H9 (cell line): ENCODE results near the gene TTC29. TPM values are rescaled to one million over a fixed set of nuclear protein-coding genes. Genes with fewer than 3 reads are reported as not detected.

Experiments
- DNase-seq: peaks from one replicate; pipeline ENCODE4 v3.0.0-alpha.2; 2017
- H2AFZ ChIP-seq: one replicate; pipeline ENCODE4 v1.6.1; 2013; ENCODE audit warnings: mild to moderate bottlenecking, low read length, control low read depth, moderate library complexity
- H2AK5ac ChIP-seq: 2 replicates; pipeline ENCODE4 v1.6.1; 2013; ENCODE audit warnings: low read length, control low read depth, mixed read lengths; ENCODE audit not compliant: insufficient read length
- H2BK120ac ChIP-seq: one replicate; pipeline ENCODE4 v1.6.1; 2013; ENCODE audit warnings: low read depth, mild to moderate bottlenecking, low read length, control low read depth, inconsistent platforms; ENCODE audit not compliant: poor library complexity, severe bottlenecking
- H2BK12ac ChIP-seq: 2 replicates; pipeline ENCODE4 v1.6.1; 2013; ENCODE audit warnings: low read length, control low read depth, mixed read lengths, low read depth; ENCODE audit not compliant: insufficient read length
- H2BK15ac ChIP-seq: 2 replicates; pipeline ENCODE4 v1.6.1; 2013; ENCODE audit warnings: low read depth, low read length, control low read depth
- H2BK20ac ChIP-seq: one replicate; pipeline ENCODE4 v1.6.1; 2013; ENCODE audit warnings: low read depth, mild to moderate bottlenecking, low read length, control low read depth, inconsistent platforms; ENCODE audit not compliant: poor library complexity, severe bottlenecking
- H2BK5ac ChIP-seq: 2 replicates; pipeline ENCODE4 v1.6.1; 2013; ENCODE audit warnings: low read length, control low read depth, mixed read lengths; ENCODE audit not compliant: insufficient read length
- H3K14ac ChIP-seq: 2 replicates; pipeline ENCODE4 v1.6.1; 2013; ENCODE audit warnings: low read length, control low read depth; ENCODE audit not compliant: insufficient read depth
- H3K18ac ChIP-seq: 2 replicates; pipeline ENCODE4 v1.6.1; 2013; ENCODE audit warnings: low read depth, mild to moderate bottlenecking, mixed read lengths, low read length, control low read depth; ENCODE audit not compliant: insufficient read length
- H3K23ac ChIP-seq: 2 replicates; pipeline ENCODE4 v1.6.1; 2013; ENCODE audit warnings: low read length, control low read depth, mixed read lengths, low read depth; ENCODE audit not compliant: insufficient read length
- H3K23me2 ChIP-seq: 2 replicates; pipeline ENCODE4 v1.6.1; 2013; ENCODE audit warnings: low read depth, mild to moderate bottlenecking, mixed read lengths, low read length, control low read depth; ENCODE audit not compliant: insufficient read length, poor library complexity, severe bottlenecking
- H3K27ac ChIP-seq: 2 replicates; pipeline ENCODE4 v1.5.1; 2013; ENCODE audit warnings: low read length, control low read depth, mixed read lengths, low read depth; ENCODE audit not compliant: insufficient read length
- H3K27me3 ChIP-seq: 2 replicates; pipeline ENCODE4 v1.6.1; 2013; ENCODE audit warnings: low read length, control low read depth, inconsistent platforms; ENCODE audit not compliant: insufficient read depth
- H3K4ac ChIP-seq: 2 replicates; pipeline ENCODE4 v1.6.1; 2013; ENCODE audit warnings: low read depth, mild to moderate bottlenecking, control low read depth, inconsistent platforms, low read length, moderate library complexity
- H3K4me1 ChIP-seq: 2 replicates; pipeline ENCODE4 v1.6.1; 2013; ENCODE audit warnings: low read length, control low read depth, inconsistent platforms; ENCODE audit not compliant: insufficient read depth
- H3K4me2 ChIP-seq: 2 replicates; pipeline ENCODE4 v1.6.1; 2013; ENCODE audit warnings: low read length, control low read depth, mixed read lengths; ENCODE audit not compliant: insufficient read length, insufficient read depth
- H3K56ac ChIP-seq: 2 replicates; pipeline ENCODE4 v1.6.1; 2013; ENCODE audit warnings: low read depth, mild to moderate bottlenecking, mixed read lengths, low read length, control low read depth; ENCODE audit not compliant: insufficient read length
- H3K79me1 ChIP-seq: 2 replicates; pipeline ENCODE4 v1.6.1; 2013; ENCODE audit warnings: low read depth, mild to moderate bottlenecking, moderate library complexity, low read length, control low read depth, inconsistent platforms; ENCODE audit not compliant: insufficient read depth, poor library complexity, severe bottlenecking
- H3K79me2 ChIP-seq: 2 replicates; pipeline ENCODE4 v1.6.1; 2013; ENCODE audit warnings: low read length, control low read depth, inconsistent platforms; ENCODE audit not compliant: insufficient read depth
- H3K9ac ChIP-seq: 2 replicates; pipeline ENCODE4 v1.6.1; 2013; ENCODE audit warnings: low read length, control low read depth, mixed read lengths; ENCODE audit not compliant: insufficient read length; ENCODE audit errors: extremely low read depth
- H3K9me3 ChIP-seq: one replicate; pipeline ENCODE4 v1.6.1; 2013; ENCODE audit warnings: low read depth, low read length, inconsistent platforms; ENCODE audit not compliant: control insufficient read depth
- H3T11ph ChIP-seq: one replicate; pipeline ENCODE4 v1.6.1; 2013; ENCODE audit warnings: mild to moderate bottlenecking, low read length, control low read depth, inconsistent platforms
- H4K20me1 ChIP-seq: one replicate; pipeline ENCODE4 v1.6.1; 2013; ENCODE audit not compliant: control insufficient read depth, insufficient read length, insufficient read depth
- H4K5ac ChIP-seq: 2 replicates; pipeline ENCODE4 v1.6.1; 2013; ENCODE audit warnings: low read depth, mild to moderate bottlenecking, mixed read lengths, low read length, control low read depth; ENCODE audit not compliant: insufficient read length
- H4K8ac ChIP-seq: replicated peaks from 2 replicates; pipeline ENCODE4 v1.6.1; 2013; ENCODE audit warnings: low read length, control low read depth, mixed read lengths, low read depth; ENCODE audit not compliant: insufficient read length
- H4K91ac ChIP-seq: 2 replicates; pipeline ENCODE4 v1.6.1; 2013; ENCODE audit warnings: low read depth, mild to moderate bottlenecking, moderate library complexity, mixed read lengths, low read length, control low read depth; ENCODE audit not compliant: insufficient read length
- H3K27ac Mint-ChIP-seq, 3 experiments: 2 replicates in 2 of 3; 3 replicates in 1 of 3; pipeline ENCODE4 v1.8.0; 2020 to 2021; ENCODE audit warnings: mixed read lengths in 3 of 3, mild to moderate bottlenecking in 1 of 3, moderate library complexity in 1 of 3
- H3K27me3 Mint-ChIP-seq: 2 replicates; pipeline ENCODE4 v1.8.0; 2021; ENCODE audit warnings: low read depth, mild to moderate bottlenecking, moderate library complexity, mixed read lengths
- H3K36me3 Mint-ChIP-seq, 3 experiments: 2 replicates in 2 of 3; 3 replicates in 1 of 3; pipeline ENCODE4 v1.8.0; 2020 to 2021; ENCODE audit warnings: low read depth in 3 of 3, mixed read lengths in 3 of 3; ENCODE audit not compliant: insufficient read depth in 1 of 3
- H3K4me1 Mint-ChIP-seq, 2 experiments: 2 replicates each; pipeline ENCODE4 v1.8.0; 2020; ENCODE audit warnings: mixed read lengths in 2 of 2
- H3K4me3 Mint-ChIP-seq, 2 experiments: 2 replicates in 1 of 2; 3 replicates in 1 of 2; pipeline ENCODE4 v1.8.0; 2020 to 2021; ENCODE audit warnings: mild to moderate bottlenecking in 2 of 2, mixed read lengths in 2 of 2, moderate library complexity in 1 of 2
- H3K9me3 Mint-ChIP-seq, 2 experiments: 2 replicates in 1 of 2; 3 replicates in 1 of 2; pipeline ENCODE4 v1.8.0; 2020; ENCODE audit warnings: mild to moderate bottlenecking in 2 of 2, mixed read lengths in 2 of 2, moderate library complexity in 1 of 2
- WGBS: extraction: QIAGEN DNeasy Blood & Tissue Kit; methylation state at CpG from one replicate; pipeline ENCODE4 v1.1.7; 2013; ENCODE audit warnings: missing lambda C conversion rate, low lambda C conversion rate, mixed read lengths; ENCODE audit not compliant: insufficient read length; ENCODE audit errors: extremely low coverage; 5-methylcytosine and 5-hydroxymethylcytosine counted together
- total RNA-seq: library from RNA; stranded (reverse); gene quantifications from 2 replicates; pipeline ENCODE4 v1.2.1, GENCODE V29; 2021
- TF ChIP-seq, protein P1 (sequence below): fragments of 200-600 bp; sonication (generic); conservative IDR thresholded peaks from 3 replicates; pipeline ENCODE4 v1.8.0; 2021; ENCODE audit warnings: antibody characterized with exemption, mild to moderate bottlenecking

TTC29 gene
- total RNA-seq, 1 experiment from 2014 or later = not detected

DNA sequence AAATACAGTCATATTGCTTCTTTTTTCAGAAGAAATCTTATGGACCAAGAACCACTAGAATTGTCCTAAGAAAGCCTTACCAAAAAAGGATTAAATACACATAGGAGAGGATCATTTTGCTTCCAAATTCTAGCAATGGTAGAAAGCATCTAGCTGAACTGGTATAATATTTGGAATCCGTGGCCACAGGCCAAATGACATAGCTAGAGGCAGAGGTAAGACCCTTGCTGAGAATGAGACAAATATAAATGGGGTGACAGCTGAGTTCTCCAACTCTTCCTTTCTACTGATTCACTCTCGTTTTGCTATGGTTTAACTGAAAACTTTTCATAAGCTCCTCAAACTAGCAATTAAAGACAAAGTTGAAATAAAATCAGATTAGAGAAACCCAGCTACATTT, 150.0 kb downstream of the TTC29 start:
- Histone ChIP-seq H4K91ac (no peak overlapping the region), H4K8ac (no peak overlapping the region), H2BK5ac (no peak overlapping the region), H3K9me3 (no peaks in the 10 kb centered on the region), H3K4me2 (no peak overlapping the region), H4K5ac (no peak overlapping the region), H3K4ac (no peak overlapping the region), H4K20me1 (no peaks in the 10 kb centered on the region), H3K18ac (no peak overlapping the region), H2BK15ac (no peak overlapping the region), H3K23ac (no peak overlapping the region), H3K27me3 (no peaks in the 10 kb centered on the region), H3K9ac (no peak overlapping the region), H3K4me1 (no peaks in the 10 kb centered on the region), H2AK5ac (no peak overlapping the region), H3K23me2 (no peaks in the 10 kb centered on the region), H2BK20ac (no peak overlapping the region), H3K14ac (no peak overlapping the region), H3K56ac (no peak overlapping the region), H3T11ph (no peak overlapping the region), H3K27ac (no peak overlapping the region), H2BK12ac (no peak overlapping the region), H2BK120ac (no peak overlapping the region), H3K79me1 (no peaks in the 10 kb centered on the region), H3K79me2 (no peaks in the 10 kb centered on the region), H2AFZ (no peak overlapping the region)
- TF ChIP-seq, protein P1, sequence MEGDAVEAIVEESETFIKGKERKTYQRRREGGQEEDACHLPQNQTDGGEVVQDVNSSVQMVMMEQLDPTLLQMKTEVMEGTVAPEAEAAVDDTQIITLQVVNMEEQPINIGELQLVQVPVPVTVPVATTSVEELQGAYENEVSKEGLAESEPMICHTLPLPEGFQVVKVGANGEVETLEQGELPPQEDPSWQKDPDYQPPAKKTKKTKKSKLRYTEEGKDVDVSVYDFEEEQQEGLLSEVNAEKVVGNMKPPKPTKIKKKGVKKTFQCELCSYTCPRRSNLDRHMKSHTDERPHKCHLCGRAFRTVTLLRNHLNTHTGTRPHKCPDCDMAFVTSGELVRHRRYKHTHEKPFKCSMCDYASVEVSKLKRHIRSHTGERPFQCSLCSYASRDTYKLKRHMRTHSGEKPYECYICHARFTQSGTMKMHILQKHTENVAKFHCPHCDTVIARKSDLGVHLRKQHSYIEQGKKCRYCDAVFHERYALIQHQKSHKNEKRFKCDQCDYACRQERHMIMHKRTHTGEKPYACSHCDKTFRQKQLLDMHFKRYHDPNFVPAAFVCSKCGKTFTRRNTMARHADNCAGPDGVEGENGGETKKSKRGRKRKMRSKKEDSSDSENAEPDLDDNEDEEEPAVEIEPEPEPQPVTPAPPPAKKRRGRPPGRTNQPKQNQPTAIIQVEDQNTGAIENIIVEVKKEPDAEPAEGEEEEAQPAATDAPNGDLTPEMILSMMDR = no peak
- no peak overlapping the region for H3K4me3 Mint-ChIP-seq
- WGBS = no CpG with 5 or more reads among the region's 2 CpGs
- H3K4me1 Mint-ChIP-seq = no peaks in the 10 kb centered on the region
- peaks cover 1% of the 10 kb centered on the region; the same call in 1 of the 2 replicates for H3K27me3 Mint-ChIP-seq
- H3K27ac Mint-ChIP-seq = no peak overlapping the region
- no peaks in the 10 kb centered on the region for H3K9me3 Mint-ChIP-seq
- H3K36me3 Mint-ChIP-seq = no peaks in the 10 kb centered on the region
- no peak for DNase-seq
